PC-3 (cell line): Measurements from ENCODE around the gene CEP78.

Experiments used
- CTCF ChIP-seq: fragments of 300-600 bp; sonication (generic); conservative IDR thresholded peaks from 2 replicates; pipeline ENCODE4 v1.5.1; 2017; ENCODE audit warnings: antibody characterized with exemption, low read depth, mild to moderate bottlenecking, low read length
- EZH2phosphoT487 ChIP-seq: fragments of 300-600 bp; sonication (generic); IDR thresholded peaks from 2 replicates; pipeline ENCODE4 v1.6.1; 2018; ENCODE audit warnings: mild to moderate bottlenecking, antibody characterized with exemption, low read length, borderline replicate concordance

DNA sequence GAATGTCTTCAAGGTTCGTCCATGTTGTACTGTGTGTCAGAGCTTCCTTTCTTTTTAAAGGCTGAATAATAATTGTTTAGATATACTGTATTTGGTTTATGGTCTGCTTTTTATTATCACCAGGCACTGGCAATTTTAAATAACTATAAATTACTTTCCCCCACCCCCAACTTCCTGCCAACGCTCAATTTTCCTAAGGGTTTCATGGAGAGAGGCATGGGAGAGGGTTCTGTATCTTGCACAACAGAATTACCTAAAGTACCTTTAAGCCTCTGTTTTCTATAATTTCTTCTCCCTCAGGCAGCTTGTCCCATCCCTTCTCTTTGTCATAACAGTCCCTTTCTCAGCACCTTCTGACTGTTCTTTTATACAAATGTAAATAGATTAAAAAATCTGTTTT is 71.5 kb downstream of the CEP78 start:
- TF ChIP-seq CTCF, result no peak
- no peak for TF ChIP-seq EZH2phosphoT487
